Muscle of back (tissue), 13 donors: Measurements from ENCODE around the gene REXO1. TPM values are rescaled to one million over a fixed set of nuclear protein-coding genes. Genes with fewer than 3 reads are reported as not detected.
"Not testable (repeated sequence)": the region's sequence is repeated elsewhere in the genome, so short reads cannot be mapped to it uniquely, and the experiment has no call there.

Source experiments
- DNase-seq, 3 donors: peaks; one replicate each; pipeline versions ENCODE4 v3.0.0 to v3.0.0-alpha.2; 2013
- long read RNA-seq, 9 donors: transcript quantifications; one replicate each; lab custom pipeline, GENCODE V29; 2026
- polyA plus RNA-seq, 10 donors: library from polyadenylated mRNA; unstranded; fragments of 120-200 nt; gene quantifications; one replicate each; pipeline ENCODE4 v1.2.1, GENCODE V29; 2013; ENCODE audit not compliant: insufficient read length in 10 of 10

REXO1 gene, protein sequence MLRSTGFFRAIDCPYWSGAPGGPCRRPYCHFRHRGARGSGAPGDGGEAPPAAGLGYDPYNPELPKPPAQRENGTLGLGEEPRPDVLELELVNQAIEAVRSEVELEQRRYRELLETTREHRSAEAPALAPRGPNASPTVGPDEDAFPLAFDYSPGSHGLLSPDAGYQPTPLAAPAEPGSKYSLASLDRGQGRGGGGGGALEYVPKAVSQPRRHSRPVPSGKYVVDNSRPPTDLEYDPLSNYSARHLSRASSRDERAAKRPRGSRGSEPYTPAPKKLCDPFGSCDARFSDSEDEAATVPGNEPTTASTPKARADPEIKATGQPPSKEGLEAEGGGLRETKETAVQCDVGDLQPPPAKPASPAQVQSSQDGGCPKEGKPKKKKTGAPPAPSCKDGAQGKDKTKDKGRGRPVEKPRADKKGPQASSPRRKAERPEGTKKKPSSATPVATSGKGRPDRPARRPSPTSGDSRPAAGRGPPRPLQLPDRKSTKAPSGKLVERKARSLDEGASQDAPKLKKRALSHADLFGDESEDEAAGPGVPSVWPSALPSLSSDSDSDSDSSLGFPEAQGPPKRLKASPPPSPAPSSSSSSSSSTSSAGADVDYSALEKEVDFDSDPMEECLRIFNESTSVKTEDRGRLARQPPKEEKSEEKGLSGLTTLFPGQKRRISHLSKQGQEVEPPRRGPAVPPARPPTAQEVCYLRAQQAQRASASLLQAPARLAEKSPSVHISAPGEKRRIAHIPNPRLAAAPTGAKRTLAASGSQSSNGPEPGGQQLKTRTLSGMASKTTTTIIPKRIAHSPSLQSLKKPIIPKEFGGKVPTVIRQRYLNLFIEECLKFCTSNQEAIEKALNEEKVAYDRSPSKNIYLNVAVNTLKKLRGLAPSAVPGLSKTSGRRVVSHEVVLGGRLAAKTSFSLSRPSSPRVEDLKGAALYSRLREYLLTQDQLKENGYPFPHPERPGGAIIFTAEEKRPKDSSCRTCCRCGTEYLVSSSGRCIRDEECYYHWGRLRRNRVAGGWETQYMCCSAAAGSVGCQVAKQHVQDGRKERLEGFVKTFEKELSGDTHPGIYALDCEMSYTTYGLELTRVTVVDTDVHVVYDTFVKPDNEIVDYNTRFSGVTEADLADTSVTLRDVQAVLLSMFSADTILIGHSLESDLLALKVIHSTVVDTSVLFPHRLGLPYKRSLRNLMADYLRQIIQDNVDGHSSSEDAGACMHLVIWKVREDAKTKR
- polyA plus RNA-seq = 10 to 100 TPM; 16.1 to 27.6 (median 23.0) TPM
- long read RNA-seq, donor 1, full-length matches to known transcripts = 1 of 7 reads
- long read RNA-seq, donor 1, partial matches to known transcripts = 6 of 7 reads
- long read RNA-seq, donor 1, other reads (novel, unspliced or antisense) = 0 of 7 reads
- long read RNA-seq, donor 2, partial matches to known transcripts = 6 of 6 reads
- long read RNA-seq, donor 2, other reads (novel, unspliced or antisense) = 0 of 6 reads
- long read RNA-seq, donor 3 = 0 reads
- long read RNA-seq, donor 4, full-length matches to known transcripts = 1 of 7 reads
- long read RNA-seq, donor 4, partial matches to known transcripts = 6 of 7 reads
- long read RNA-seq, donor 4, other reads (novel, unspliced or antisense) = 0 of 7 reads
- long read RNA-seq, donor 5, partial matches to known transcripts = 7 of 7 reads
- long read RNA-seq, donor 5, other reads (novel, unspliced or antisense) = 0 of 7 reads
- long read RNA-seq, donor 6, partial matches to known transcripts = 5 of 7 reads
- long read RNA-seq, donor 6, other reads (novel, unspliced or antisense) = 0 of 7 reads
- long read RNA-seq, donor 7 = 0 reads
- long read RNA-seq, donor 8 = 0 reads
- long read RNA-seq, donor 9 = 0 reads

GRCh38 chr19:1848399-1849131, at the start of gene REXO1:
TSS of gene REXO1 (minus strand) at chr19:1848483. CDS start at chr19:1848358, 125 bp downstream.
- peak; percentile 94 to 99 (median 96) for DNase-seq

GRCh38 chr19:1896508-1896907, 48.2 kb upstream of the REXO1 start:
- DNase-seq = no peak

GRCh38 chr19:1893791-1894190, 45.5 kb upstream of the REXO1 start:
- DNase-seq = peak in 1 of 3 donors; percentile 13

DNA sequence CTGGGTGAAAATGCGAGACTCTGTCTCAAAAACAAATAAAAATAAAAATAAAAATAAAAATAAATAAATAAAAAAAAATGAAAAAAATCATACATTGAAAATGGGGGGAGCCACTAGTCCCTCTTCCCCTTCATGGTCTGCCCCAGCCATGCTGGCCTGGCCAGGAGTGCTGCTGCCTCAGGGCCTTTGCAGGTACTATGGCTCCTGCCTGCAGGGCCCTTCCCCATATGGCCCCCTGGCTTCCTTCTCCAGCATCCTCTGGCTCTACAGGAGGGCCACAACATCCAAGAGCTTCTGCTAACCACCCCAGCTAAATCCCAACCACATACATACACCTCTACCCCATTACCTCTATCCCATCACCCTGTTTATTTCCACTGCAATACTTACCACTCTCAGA, 41.6 kb upstream of the REXO1 start:
- no peak for DNase-seq

- DNase-seq = no peak
Observed at GRCh38 chr19:1888385-1888784, 40.1 kb upstream of the REXO1 start.

- not testable (repeated sequence) for DNase-seq
Observed at GRCh38 chr19:1886360-1886759, 38.1 kb upstream of the REXO1 start.

DNA sequence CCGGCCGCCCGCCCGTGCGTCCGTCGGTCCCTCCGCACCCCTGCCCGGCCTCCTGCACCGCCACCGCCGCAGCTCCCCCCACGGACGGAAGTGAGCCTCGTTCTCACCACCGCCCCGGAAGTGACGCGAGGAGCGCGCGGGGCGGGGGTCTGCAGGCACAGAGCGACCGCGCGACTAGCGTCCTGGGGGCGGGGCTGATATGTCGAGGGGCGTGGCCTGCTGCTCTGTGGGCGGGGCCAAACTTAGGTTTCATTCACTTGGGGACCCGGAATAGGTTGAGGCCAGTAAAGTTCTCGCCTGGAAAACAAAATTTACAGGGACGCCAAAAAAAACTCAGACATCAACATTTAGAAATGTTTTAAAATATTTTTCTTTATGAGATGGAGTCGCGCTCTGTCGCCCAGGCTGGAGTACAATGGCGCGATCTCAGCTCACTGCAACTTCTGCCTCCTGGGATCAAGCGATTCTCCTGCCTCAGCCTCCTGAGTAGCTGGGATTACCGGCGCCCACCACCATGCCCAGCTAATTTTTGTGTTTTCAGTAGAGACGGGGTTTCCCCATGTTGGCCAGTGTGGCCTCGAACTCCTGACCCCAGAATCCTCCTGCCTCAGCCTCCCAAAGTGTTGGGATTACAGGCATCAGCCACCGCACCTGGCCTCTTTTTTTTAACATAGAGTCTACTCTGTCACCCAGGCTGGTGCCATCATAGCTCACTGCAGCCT, 37.3 kb upstream of the REXO1 start, which contains the start of gene ABHD17A:
Gene ABHD17A (minus strand): TSS at position 99 of the 722 bp plus-strand sequence. CDS start 3,930 bp downstream, outside the sequence.
- DNase-seq = peak; percentile 94 to 96 (median 96)

- DNase-seq = peak in 1 of 3 donors; percentile 54
Observed at GRCh38 chr19:1884719-1885334, 36.5 kb upstream of the REXO1 start.

DNA sequence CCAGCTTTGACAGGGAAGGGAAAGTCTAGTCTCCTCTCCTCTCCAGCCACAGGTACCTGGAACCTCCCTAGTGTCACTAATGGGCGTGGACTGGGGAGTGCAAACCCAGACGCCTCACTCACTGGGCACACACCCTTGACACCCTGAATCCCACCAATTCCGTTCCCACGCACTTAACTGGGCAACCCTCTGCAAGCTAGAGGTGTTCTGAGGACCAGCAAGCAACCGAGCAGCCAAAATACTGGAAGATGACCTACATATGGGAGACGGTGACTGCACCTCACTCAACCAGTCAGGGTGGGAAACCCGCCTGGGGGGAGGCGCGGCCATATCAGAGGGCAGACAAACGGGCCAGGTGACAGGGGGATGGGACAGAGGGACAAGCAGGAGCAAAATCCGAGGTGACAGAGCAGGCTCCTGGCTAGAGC, 36.0 kb upstream of the REXO1 start:
- DNase-seq = peak in 1 of 3 donors; percentile 23

DNA sequence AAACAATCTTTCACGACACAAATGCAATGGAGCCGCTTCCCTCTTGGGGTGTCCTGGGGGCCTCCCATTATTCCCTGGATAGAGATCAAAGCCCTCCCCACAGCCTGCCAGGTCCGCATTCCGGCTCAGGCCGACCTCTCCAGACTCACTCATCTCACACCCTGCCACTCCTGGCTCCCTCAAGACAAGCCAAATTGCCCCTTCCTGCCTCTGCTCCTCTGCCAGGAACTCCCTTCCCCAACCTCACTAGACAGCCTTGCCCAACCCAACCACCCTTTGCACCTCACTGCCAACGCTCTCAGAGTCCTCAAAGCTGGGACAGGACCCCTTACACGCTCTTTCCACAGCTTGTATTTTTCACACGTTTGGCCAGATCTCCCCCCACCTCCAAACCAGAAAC, 35.5 kb upstream of the REXO1 start:
- DNase-seq = no peak

DNA sequence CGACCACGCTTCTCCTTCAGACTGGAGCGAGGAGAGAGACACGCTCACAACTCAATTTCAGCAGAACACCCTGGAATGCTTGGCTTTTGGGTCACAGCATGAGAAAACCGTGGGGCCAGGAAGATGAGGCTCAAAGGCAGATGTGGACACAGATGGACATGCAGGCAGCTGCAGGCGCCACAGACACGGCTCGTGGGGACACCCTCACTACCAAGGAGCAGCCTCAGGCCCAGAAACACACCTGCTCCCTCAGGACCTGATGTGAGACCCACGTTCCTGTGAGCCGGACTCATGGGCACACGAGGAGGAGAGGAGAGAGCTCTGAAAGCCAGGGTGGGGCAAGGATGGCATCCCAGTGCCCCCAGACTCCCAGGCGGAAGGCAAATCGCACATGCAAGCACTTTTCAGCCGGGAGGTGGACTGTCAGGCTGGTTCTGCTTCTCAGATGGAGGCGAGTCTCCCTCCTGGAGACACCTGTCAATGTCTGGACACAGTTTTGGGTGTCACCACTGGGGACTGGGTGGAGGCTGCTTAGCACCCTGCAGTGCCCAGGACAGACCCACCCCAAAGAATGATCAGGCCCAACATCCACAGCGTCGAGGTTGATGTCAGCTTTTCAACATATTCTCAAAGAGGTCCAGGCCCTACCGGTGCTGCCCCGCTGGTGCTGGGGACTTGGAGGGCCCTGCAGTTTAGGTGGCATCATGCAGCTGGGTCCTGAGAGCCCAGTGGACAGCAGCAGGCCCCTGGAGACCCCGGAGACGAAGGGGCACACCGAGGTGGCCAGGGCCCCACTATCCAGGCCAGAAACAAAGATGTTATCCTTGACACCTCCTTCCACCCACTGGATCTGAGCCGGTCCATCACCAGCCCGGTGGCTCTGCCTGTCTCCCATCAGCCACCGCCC, 34.8 kb upstream of the REXO1 start:
- DNase-seq = no peak

GRCh38 chr19:1882089-1882785, 34.0 kb upstream of the REXO1 start:
- DNase-seq = peak in 1 of 3 donors; percentile 47

DNA sequence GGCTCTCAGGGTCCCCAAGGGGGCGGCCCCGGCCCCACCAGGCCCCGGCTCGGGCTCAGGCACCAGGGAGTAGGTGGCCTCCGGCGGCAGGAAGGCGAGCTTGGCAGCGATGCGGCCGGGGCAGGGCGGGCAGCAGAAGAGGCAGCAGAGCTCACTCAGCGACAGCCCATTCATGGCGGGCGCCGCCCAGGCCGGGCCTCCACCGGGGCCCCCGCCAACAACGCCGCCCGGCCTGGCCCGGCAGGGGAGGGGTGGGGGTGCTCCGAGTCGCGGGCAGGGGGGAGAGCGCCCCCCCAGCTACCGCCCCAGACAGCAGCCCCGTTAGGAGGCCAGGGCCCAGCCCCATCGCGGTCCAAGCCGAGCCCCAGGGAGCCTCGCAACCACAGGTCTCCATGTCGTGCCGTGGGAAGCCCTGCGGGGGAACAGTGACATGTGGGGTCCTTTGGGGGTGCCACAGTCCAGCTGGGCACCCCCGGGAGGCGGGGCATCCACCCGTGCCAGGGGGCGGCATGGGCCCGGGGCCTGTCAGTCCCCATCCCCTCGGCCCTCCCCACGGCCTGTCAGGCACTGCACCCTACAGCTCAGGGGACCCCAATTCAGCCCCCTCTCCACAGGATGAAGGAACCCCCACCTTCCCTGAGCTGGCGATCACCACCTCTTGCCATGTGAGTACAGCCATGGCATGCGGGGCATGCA, 33.3 kb upstream of the REXO1 start:
- not testable (repeated sequence) for DNase-seq

DNA sequence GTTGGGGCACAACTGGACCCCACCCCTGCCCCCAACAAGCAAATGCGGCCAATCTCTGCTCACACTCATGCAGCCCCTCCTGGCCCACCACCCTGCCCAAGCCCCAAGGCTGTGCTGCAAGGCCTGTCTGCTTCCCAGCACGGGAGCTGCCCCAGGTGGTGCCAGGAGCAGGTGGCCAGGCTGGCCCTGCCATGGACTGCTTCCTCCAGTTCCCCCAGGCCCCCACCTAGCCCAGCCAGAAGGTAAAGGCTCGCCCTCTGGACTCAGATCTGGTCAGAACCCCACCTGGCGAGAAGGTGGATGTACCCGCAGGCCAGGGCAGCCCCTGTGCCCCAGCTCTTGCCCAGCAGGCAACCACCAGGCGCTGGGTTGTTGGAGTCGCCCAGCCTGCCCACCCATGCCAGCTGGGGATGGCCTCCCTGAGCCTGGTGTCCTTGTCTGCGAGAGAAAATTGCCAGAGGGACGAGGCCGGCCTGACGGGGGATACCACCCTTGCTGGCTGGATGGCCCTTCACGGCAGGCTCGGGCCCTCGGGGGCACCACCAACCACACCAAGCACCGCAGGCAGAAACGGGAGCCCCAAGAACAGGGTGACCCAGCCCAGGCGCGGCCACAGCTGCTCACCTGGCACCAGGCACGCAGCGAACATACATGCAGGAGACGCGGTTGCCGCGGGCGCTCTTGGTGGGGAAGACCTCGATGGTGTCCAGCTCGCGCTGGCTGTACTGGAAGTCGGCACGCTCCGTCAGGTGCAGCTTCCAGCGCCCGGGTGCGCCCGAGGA, 32.5 kb upstream of the REXO1 start:
- DNase-seq = no peak

- not testable (repeated sequence) for DNase-seq
Observed at GRCh38 chr19:1879982-1880381, 31.7 kb upstream of the REXO1 start.
